ENCODE results near the gene HMGN4.

- TF ChIP-seq CTCF (IDR thresholded peaks at IDR 0.05; ENCODE audit: low read length) (no peak), EZH2 (optimal IDR thresholded peaks at IDR 0.05; ENCODE audit: low read depth, low read length) (no peak)
Observed at GRCh38 chr6:26520850-26521599, 17.1 kb upstream of the HMGN4 start.
